Activated T-helper 1 cell treated with Interleukin-2 at 50 U/mL for 16 hours (primary cell): ENCODE data around the gene KRTAP1-1.
"Not testable (repeated sequence)": the region's sequence is repeated elsewhere in the genome, so short reads cannot be mapped to it uniquely, and the experiment has no call there.

Experiments used
- DNase-seq: peaks from one replicate; pipeline ENCODE4 v3.0.0-alpha.2; 2020; ENCODE audit warnings: low read depth

KRTAP1-1 gene

GRCh38 chr17:41055130-41055529, 13.9 kb upstream of the KRTAP1-1 start, which contains the start of gene KRTAP2-2:
Gene KRTAP2-2 (minus strand): TSS chr17:41055230. CDS start chr17:41055211, 19 bp downstream.
- not testable (repeated sequence) for DNase-seq

- DNase-seq, result not testable (repeated sequence)
Observed at GRCh38 chr17:41054556-41054955, 13.3 kb upstream of the KRTAP1-1 start.

GRCh38 chr17:41054025-41054424, 12.8 kb upstream of the KRTAP1-1 start:
- no peak for DNase-seq

- DNase-seq, result no peak
Observed at GRCh38 chr17:41052566-41052965, 11.3 kb upstream of the KRTAP1-1 start.

- no peak for DNase-seq
Observed at GRCh38 chr17:41049110-41049509, 7.9 kb upstream of the KRTAP1-1 start.

GRCh38 chr17:41048441-41048840, 7.2 kb upstream of the KRTAP1-1 start:
- DNase-seq, result no peak

- DNase-seq, result not testable (repeated sequence)
Observed at GRCh38 chr17:41046735-41047465, 5.7 kb upstream of the KRTAP1-1 start, which contains the start of gene KRTAP2-1. Gene KRTAP2-1 (minus strand): TSS chr17:41047316. CDS start chr17:41047267, 49 bp downstream.

- no peak for DNase-seq
Observed at GRCh38 chr17:41042953-41043352, 1.7 kb upstream of the KRTAP1-1 start.

- no peak for DNase-seq
Observed at GRCh38 chr17:41037853-41038350, 3.3 kb downstream of the KRTAP1-1 start.

GRCh38 chr17:41034346-41034935, 6.8 kb downstream of the KRTAP1-1 start, which contains the start of gene KRTAP1-3:
Gene KRTAP1-3 (minus strand): TSS chr17:41034874. CDS start chr17:41034821, 53 bp downstream.
- not testable (repeated sequence) for DNase-seq

GRCh38 chr17:41029633-41030245, 11.5 kb downstream of the KRTAP1-1 start, which contains the start of gene KRTAP1-4:
Gene KRTAP1-4 (minus strand): TSS chr17:41030195. CDS start chr17:41030078, 117 bp downstream.
- no peak for DNase-seq

GRCh38 chr17:41026715-41027471, 14.4 kb downstream of the KRTAP1-1 start, which contains the start of gene KRTAP1-5:
Gene KRTAP1-5 (minus strand): TSS chr17:41027208. CDS start chr17:41027155, 53 bp downstream.
- DNase-seq, result no peak

- DNase-seq, result no peak
Observed at GRCh38 chr17:41024697-41025096, 16.6 kb downstream of the KRTAP1-1 start.

GRCh38 chr17:41020336-41020735, 20.9 kb downstream of the KRTAP1-1 start:
- no peak for DNase-seq

GRCh38 chr17:41019415-41019814, 21.8 kb downstream of the KRTAP1-1 start:
- DNase-seq, result no peak

GRCh38 chr17:41018541-41018940, 22.7 kb downstream of the KRTAP1-1 start:
- DNase-seq, result no peak

- no peak for DNase-seq
Observed at GRCh38 chr17:41016578-41017215, 24.6 kb downstream of the KRTAP1-1 start.

- DNase-seq, result no peak
Observed at GRCh38 chr17:41015454-41015853, 25.8 kb downstream of the KRTAP1-1 start.

- DNase-seq, result no peak
Observed at GRCh38 chr17:41013606-41014005, 27.6 kb downstream of the KRTAP1-1 start.

GRCh38 chr17:41013181-41013580, 28.1 kb downstream of the KRTAP1-1 start:
- no peak for DNase-seq
